Activated CD4-positive, alpha-beta T cell treated with anti-CD3 and anti-CD28 coated beads for 48 hours (primary cell): ENCODE results near the gene PODNL1.

Experiments used
- DNase-seq: peaks from one replicate; pipeline ENCODE4 v3.0.0-alpha.2; 2020

The PODNL1 gene

DNA sequence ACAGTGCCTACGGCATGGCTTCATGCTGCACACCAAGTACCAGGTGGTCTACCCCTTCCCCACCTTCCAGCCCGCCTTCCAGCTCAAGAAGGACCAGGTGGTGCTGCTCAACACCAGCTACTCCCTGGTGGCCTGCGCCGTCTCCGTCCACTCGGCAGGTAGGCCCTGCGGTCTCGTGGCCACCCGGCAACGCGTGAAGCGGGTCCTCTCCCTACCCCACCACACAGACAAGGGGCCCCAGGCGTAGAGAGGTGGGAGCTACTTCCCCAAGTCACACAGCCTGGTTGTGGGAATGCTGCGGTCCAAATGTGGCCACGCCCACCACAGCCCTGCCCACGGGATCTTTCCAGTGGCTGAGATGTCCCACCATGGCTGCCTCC lies 18.1 kb upstream of the PODNL1 start:
- no peak for DNase-seq

DNA sequence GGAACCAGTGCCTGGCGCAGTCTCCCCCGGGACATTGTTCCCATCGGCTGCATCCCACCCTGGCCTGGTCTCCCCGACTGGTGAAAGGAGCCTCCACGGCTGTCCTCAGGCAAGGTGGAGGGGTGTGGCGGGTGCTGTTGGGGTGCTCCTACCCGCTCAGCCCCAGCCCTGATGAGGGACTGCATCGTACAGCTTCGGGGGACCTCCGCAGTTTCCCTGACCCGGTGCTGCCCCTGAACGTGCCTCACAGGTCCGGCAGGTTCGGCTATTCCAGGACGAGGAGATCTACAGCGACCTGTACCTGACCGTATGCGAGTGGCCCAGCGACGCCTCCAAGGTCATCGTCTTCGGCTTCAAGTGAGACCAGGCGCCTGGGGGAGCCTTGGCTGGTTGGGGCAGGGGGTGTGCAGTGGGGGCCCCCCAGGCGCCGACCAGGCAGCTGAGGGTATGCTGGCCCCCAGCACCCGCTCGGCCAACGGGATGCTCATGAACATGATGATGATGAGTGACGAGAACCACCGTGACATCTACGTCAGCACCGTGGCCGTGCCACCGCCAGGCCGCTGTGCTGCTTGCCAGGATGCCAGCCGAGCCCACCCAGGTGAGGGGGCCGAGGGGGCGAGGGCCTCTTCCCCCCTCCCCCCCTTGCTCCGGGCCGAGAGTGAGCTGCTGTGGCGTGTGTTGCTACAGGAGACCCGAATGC lies 17.6 kb upstream of the PODNL1 start:
- DNase-seq: no peak

DNA sequence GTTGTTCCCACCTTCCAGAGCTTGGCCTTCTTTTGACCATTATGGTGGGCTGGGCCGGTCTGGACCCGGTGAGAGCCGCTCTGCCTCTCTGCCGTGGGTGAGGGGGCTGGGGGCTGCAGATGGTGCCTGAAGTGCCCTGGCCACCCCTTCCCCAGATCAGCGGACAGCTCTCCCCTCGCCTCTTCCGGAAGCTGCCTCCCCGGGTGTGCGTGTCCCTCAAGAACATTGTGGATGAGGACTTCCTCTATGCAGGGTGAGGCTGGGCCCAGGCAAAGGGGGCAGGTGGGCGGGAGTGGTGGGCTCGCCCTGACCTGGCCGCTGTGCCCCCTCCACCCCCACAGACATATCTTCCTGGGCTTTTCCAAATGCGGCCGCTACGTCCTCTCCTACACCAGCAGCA lies 16.0 kb upstream of the PODNL1 start:
- no peak for DNase-seq

DNA sequence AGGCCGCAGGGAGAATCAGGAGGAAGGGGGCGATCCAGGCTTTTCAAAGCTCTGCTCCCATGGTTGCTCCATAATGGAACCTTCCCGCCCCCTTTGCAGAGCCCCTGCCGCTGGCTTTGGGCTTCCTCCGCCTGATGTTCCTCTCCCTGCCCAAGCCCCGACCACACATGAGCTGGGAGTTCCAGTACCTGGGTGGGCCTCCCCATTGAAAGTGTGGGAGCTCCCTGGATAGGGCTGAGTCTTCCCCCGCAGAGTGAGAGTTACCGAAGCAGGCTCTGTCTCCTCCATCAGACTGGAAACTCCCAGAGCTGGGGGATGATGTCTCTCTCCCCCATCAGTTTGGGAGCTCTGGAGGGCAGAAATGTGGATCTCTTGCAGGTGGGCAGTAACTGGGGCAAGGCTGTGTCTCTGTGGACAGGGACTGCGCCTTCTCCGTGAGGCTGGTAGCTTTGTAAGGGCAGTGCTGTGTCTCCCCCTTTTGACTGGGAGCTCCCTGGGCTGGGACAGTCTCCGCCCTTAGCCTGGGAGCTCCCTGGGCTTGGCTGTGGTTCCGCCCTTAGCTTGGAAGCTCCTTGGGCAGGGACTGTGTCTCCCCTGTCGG lies 14.8 kb upstream of the PODNL1 start:
- no peak for DNase-seq

DNA sequence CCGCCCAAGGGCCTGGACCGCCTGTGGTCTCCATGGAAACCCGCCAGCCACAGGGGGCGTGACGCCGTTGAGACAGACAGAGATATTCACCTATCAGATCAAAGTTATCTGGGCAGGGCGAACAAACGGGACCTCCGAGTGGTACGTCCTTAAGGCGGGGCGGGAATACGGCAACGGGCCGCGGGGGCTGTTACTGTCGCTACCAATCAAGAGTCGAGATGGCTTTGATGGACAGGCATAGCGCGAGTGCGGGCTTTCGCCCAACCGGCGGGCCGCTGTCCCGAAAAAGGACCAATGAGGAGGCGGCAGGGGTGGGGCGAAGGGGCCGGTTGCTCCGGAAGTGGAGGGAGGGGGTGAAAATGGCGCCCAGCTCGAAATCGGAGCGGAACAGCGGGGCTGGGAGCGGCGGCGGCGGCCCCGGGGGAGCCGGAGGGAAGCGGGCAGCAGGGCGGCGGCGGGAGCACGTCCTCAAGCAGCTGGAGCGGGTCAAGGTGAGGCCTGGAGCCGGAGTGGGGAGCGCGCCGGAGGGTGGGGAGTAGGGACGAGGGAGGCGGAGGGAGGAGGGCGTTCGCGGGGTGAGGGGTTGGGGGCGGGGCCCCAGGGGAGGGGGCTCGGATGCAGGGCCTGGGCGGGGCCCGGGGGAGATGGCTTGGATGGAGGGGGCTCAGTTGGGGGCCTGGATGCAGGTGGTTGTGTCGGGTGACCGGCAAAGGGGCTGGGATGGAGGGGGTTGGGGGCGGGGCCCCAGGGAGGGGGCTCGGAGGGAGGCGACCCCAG lies 14.1 kb upstream of the PODNL1 start, which contains the start of gene DCAF15:
DCAF15 (plus strand) TSS at position 356 of the 777 bp plus-strand sequence; CDS start at position 360, 4 bp downstream.
- peak; percentile 99 for DNase-seq

DNA sequence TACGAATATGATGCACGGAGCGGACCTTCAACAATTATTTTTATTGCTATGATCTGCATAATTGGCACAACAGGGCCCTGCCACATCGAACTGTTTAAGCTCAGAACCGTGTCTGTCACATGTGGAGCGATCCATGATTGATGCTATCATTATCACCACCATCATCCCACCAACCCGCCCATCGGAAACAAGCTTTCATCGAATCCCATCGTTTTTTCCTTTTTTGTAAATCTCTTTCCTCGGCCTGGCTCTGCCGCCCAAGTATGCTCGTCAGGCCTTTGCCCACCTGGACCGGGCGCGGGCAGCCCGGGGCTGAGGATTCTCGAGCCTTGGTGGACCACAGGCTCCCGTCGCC lies 13.6 kb upstream of the PODNL1 start:
- DNase-seq: no peak

DNA sequence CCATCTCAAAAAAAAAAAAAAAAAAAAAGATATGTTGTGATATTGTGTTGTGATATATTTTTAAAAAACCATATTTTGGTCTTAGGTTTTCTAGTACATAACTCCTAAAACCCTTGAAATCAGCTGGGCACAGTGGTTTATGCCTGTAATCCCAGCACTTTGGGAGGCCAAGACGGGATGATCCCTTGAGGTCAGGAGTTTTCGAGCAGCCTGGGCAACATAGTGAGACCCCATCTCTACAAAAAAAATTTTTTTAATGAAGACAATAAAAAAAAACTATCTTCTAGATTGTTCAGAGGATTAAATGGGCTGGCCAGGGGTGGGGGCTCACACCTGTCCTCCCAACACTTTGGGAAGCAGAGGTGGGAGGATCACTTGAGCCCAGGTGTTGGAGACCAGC lies 12.8 kb upstream of the PODNL1 start:
- no peak for DNase-seq

DNA sequence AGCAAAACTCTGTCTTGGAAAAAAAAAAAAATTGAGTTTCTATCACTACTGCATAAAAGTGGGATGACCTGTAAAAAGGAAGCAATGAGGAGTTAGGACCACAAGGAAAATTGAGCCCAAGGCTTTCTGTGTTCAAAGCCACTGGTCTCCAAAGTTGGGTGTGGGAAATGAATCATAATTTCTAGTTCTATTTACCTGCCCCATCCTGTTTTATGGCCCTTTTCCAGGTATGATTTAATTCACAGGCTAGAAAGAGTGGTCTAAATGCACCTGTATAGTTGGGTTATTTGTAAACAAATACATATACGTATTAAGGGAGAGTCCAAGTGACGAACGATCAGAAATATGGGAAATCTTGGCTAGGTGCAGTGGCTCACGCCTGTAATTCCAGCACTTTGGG lies 8.2 kb upstream of the PODNL1 start:
- DNase-seq: no peak

DNA sequence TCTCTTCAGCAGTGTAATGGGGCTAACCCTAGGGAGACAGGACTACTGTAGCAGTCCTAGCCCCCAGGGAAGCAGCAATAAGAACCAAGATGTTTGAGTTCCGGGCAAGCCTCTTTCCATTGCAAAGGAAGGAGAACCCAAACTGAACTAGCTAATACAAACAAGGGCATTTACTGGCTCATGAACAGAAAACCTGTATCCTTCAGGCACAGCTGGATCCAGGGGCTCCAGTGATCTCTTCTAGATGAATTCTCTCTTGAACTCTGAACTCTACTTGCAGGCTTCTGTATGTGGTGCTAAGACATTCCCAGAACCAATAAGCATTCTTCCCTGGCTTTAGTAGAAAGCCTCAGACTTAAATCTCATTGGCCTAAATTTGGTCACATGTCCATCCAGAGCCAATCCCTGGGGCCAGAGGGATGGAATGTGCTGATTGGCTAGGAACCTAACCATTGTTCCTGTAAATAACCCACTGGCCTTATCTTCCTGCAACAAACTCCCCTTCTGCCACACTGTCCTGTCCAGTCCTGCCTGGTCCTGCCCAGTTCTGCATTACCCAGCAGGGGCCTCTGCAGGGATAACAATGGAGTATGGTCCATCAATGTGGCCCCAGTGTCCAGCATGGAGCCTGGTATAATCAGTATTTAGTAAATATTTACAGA lies 3.9 kb upstream of the PODNL1 start:
- DNase-seq: no peak

DNA sequence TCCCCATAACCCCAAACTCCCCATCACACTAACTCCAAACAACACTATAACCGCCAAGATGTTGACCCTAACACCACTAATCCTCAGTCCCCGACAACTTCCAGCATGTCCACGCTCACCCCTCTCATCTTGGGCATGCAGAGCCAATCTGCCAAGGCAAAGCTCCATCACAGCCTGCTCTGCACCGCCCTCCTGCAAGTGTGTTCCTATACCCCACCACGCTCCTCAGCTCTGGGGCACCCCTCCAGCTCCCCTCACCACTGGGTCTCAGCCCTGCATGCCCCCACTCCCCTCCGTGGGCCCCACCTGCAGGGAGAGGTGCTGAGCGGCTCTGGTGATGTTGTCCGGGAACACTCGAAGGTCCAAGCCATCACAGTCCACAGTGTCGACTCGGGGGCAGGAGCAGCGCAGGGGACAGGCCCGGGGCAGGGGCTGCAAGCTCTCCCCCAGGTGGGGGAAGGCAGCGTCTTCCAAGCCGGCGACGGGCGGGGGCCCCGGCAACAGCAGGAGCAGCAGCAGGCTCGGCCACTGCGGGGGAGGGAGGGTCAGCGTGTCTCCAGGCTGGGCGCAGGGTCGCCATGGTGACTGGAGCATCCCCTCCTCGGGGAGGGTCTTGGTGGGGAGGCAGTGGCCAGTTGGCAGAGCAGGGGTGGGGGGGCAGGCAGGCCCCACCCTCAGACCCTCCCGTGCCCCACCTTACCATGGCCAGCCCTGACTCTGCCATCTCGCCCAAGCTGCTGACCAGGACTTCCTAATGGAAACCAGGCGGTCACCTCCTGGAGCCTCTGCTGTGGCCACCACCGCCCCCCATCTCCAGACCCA lies 527 bp downstream of the PODNL1 start:
- no peak for DNase-seq

DNA sequence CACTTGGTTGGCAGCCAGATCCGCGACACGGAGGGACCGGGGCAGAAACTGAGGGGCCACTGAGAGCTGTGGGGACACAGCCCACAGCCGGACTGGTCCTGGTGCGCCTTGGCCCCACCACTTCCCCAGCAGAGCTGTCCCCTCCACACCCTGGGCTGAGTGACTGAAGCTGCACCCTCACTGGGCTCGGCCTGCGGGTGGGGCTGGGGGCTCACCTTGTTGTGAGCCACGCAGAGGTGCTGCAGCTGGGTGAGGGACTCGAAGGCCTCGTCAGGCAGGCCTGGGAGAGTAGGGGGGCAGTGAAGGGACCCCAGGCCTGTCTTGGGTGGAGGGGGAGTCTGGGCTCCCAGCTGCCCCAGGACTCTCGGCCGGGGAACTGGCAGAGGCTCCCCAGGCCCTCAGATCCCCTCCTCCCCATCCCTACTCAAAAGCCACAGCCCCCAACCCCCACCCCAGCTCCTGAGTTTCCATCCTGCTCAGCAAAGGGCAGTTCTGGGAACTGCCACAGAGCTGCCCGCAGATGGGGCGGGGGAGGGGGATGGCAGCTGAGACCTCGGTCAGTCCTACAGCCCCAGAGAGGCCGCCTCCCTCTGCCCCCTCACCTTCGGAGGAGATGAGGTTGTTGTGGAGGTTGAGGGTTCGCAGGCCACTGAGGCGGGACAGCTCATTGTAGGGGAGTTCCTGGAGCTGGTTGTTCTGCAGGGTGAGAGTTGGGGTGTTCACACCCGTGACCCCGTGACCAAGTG lies 2.3 kb downstream of the PODNL1 start:
- no peak for DNase-seq

DNA sequence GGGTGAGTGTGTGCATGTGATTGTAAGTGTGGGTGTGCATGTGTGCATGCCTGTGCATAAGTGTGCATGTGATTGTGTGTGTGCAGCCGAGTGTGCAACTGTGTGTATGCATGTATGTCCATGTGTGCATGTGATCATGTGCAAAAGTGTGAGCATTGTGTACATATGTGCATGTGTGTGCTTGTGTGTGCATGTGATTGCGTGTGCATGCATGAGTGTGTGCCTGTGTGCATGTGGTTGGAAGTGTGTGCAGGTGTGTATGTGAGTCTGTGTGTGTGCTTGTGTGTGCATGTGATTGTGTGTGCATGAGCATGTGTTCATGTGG lies 3.5 kb downstream of the PODNL1 start:
- DNase-seq: no peak

DNA sequence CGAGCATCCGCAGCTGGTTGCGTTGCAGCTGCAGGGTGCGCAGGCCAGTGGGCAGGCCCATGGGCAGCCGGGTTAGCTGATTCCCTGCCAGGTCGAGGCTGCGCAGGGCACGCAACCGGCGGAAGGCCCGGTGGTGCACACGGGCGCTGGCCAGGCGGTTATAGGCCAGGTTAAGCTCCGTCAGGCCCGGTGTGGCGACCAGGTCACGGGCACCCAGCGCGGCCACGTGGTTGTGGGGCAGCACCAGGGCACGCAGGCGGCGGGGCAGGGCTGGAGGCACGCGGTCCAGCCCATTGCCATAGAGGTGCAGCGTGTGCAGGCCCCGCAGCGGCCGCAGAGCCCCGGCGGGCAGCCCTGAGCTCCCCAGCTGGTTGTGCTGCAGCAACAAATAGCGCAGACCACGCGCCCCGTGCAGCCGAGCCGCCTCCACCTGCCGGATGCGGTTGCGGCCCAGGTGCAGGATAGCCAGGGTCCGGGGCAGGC lies 5.3 kb downstream of the PODNL1 start:
- DNase-seq: no peak

DNA sequence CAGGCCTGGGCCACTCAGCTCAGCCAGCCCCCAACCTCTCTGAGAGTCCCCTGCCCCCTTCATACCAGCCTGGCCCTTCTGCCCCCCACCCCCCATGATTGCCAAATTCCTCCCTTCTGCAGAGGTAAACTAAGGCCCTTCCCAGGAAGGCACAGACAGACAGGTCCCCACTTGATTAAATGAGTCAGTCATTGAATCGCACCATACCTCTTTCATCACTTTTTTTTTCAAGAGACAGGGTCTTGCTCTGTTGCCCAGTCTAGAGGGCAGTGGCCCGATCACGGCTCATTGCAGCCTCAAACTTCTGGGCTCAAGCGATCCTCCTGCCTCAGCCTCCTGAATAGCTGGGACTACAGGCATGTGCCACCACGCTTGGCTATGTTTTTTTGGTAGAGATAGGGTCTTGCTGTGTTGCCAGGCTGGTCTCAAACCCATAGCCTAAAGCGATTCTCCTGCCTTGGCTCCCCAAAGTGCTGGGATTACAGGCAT lies 6.0 kb downstream of the PODNL1 start:
- DNase-seq: no peak

DNA sequence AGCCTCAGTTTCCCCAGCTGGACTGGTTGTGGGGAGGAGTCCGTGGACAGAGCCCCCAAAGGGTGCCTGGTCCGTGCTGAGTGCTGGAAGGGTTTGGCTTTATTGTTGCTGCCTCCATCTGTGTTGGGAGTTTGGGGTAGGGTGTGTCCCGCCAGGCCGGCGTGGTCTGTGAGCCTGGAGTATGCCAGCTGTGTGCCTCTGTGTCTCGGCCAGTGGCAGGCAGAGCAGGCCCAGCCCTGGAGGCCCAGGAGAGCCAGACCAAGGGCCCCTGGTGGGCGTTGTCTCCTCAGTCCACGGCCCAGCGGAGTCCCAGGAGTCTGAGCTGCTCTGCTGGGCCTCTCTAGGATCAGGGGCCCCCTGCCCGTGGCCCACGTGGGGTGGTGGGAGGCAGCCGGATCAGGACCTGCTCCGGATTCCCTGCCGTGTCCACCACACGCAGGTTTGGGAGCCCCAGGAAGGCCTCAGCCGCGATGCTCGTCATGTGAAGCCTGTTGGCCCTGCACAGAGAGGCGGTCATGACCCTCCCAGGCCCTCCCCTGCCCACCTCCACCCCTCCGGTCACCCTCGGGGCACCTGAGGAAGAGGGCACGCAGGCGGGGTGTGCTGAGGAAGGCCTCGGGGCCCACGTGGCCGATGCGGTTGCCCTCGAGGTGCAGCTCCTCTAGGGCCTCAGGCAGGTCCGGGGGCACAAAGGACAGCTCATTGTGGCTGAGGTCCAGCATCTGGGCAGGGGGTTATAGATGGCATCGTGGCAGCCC lies 6.6 kb downstream of the PODNL1 start:
- no peak for DNase-seq

DNA sequence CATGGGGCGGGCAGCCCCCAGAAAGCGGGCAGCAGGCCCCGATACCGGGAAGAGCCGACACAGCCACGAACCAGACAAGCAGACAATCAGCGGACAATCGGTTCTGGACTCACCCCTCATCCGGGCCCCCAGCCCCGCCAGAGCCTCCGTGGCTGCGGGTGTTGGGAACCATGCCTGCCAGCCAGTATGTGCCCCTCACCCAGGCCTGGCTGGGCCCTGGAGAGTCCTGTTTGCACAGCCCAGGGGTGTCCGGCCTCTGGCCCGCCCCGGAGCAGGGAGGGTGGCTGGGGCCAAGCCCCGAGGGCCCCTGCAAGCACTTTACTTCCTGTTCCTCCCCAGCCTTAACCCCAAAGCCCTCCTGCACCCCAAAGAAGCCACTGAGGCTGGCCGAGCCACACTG lies 7.8 kb downstream of the PODNL1 start:
- no peak for DNase-seq

DNA sequence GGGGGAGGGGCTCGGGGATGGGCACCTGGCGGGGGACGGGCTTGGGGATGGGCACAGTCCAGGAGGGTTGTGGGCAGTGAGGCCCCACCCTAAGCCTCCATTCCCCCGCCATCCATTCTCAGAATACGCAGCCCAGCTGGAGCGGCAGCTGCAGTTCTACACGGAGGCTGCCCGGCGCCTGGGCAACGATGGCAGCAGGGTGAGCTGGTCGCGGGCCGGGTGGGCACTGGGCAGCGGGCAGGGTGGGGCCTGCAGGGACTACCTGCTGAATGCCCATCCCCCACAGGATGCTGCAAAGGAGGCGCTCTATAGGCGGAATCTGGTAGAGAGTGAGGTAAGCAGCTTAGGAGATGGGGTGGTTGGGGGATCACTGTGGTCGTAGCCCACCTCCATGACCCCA lies 8.3 kb downstream of the PODNL1 start:
- no peak for DNase-seq

DNA sequence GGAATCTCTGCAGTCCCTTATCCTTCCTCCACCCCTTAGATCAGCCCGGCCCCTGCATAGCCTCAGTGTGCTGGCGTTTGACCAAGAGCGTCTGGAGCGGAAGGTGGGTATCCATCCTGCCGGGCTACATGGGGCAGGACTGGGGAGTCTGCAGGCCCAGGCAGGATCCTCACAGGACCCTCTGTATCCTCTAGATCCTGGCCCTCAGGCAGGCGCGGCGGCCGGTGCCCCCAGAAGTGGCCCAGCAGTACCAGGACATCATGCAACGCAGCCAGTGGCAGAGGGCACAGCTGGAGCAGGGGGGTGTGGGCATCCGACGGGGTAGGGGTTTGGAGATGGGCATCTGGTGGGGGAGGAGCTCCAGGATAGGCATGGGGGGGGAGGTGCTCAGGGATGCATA lies 8.9 kb downstream of the PODNL1 start:
- no peak for DNase-seq

DNA sequence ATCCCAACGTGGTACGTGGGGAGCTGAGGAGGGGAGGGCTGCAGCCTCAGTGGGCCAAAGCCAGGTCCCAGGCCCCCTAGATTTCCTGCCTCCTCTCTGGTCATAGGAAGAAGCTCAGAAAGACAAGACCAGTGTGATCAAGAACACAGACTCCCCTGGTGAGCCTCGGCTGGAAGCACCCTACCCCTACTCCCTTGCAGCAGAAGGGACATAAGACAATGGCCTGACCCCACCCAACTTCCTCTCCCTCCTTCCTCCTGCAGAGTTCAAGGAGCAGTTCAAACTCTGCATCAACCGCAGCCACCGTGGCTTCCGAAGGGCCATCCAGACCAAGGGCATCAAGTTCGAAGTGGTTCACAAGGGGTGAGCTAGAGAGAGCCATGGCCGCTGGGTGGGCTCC lies 11.5 kb downstream of the PODNL1 start:
- DNase-seq: no peak

DNA sequence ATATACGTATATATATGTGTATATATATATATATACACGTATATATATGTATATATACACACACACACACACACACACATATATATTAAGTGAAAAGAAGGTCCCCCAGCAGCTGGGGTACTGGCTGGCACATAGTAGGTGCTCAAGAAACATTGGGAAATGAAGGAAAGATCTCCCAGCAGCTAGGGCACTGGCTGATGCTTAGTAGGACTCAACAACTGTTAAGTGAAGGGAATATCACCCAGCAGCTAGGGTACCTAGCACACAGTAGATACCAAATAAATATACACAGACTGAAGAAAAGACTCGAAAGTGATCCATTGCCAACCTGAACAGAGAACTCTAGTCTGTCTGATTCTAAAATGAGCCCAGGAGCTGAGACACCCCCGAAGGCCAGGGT lies 12.2 kb downstream of the PODNL1 start:
- DNase-seq: no peak
